Hematopoietic multipotent progenitor cell treated with erythropoietin and hydrocortisone succinate and interleukin-3 and kit ligand, for 4 days (in vitro differentiated cells): ENCODE data around the gene PLEKHA5.
"Not testable (repeated sequence)": the region's sequence is repeated elsewhere in the genome, so short reads cannot be mapped to it uniquely, and the experiment has no call there.

Experiments
- DNase-seq: peaks from one replicate; pipeline ENCODE4 v3.0.0-alpha.2; 2015

PLEKHA5 gene, protein sequence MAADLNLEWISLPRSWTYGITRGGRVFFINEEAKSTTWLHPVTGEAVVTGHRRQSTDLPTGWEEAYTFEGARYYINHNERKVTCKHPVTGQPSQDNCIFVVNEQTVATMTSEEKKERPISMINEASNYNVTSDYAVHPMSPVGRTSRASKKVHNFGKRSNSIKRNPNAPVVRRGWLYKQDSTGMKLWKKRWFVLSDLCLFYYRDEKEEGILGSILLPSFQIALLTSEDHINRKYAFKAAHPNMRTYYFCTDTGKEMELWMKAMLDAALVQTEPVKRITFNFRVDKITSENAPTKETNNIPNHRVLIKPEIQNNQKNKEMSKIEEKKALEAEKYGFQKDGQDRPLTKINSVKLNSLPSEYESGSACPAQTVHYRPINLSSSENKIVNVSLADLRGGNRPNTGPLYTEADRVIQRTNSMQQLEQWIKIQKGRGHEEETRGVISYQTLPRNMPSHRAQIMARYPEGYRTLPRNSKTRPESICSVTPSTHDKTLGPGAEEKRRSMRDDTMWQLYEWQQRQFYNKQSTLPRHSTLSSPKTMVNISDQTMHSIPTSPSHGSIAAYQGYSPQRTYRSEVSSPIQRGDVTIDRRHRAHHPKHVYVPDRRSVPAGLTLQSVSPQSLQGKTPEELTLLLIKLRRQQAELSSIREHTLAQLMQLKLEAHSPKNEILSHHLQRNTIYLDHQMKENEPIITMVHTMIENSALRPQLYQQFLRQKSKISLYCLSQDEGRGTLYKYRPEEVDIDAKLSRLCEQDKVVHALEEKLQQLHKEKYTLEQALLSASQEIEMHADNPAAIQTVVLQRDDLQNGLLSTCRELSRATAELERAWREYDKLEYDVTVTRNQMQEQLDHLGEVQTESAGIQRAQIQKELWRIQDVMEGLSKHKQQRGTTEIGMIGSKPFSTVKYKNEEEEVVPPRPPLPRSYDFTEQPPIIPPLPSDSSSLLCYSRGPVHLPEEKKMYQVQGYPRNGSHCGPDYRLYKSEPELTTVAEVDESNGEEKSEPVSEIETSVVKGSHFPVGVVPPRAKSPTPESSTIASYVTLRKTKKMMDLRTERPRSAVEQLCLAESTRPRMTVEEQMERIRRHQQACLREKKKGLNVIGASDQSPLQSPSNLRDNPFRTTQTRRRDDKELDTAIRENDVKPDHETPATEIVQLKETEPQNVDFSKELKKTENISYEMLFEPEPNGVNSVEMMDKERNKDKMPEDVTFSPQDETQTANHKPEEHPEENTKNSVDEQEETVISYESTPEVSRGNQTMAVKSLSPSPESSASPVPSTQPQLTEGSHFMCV

DNA sequence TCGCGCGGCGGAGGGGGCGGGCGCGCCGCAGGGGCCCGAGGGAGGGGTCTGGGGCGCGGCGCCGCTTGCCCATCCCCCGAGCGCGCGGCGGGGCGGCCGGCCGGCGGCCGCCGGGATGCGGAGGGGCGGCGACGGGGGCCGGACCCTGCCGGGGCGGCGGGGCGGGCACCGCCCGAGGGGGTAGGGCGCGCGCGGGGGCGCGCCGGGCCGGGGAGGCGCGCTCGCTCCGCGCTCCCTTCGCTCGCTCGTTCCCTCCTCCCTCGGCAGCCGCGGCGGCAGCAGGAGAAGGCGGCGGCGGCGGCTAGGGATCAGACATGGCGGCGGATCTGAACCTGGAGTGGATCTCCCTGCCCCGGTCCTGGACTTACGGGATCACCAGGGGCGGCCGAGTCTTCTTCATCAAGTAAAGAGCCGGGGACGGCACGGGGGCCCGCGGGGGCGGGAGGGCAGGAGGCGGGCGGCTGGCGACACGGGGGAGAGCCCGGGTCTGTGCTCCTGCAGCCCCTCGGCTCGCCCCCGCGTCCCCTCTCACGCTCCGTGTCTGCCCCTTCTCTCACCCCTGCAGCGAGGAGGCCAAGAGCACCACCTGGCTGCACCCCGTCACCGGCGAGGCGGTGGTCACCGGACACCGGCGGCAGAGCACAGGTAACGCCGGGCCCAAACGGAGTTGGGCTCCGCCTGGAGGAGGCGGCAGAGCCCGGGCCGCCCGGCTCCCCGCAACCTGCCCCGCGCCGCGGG is at the start of gene PLEKHA5:
Gene PLEKHA5 (plus strand): TSS at position 248 of the 738 bp plus-strand sequence. CDS start 67 bp downstream, at position 315.
- DNase-seq: peak; percentile 86

DNA sequence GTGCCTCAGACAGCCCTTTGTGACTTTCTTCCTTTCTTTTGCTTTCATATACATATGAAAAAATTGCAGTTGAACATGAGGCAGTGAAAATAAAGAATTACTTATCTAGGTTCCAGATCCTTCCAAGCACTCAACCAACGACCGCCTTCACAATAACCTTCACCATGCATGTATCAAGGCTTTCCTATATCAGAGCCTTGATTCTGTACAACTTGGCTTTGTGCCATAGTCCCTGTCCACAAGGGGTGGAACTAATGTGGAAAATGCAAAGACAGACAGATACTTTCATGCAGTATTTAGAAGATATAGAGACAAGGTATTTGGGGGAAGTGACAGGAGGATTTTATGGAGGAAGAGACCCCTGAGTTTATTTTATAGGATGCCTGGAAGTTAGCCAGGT is 48.6 kb upstream of the PLEKHA5 start:
- no peak for DNase-seq

DNA sequence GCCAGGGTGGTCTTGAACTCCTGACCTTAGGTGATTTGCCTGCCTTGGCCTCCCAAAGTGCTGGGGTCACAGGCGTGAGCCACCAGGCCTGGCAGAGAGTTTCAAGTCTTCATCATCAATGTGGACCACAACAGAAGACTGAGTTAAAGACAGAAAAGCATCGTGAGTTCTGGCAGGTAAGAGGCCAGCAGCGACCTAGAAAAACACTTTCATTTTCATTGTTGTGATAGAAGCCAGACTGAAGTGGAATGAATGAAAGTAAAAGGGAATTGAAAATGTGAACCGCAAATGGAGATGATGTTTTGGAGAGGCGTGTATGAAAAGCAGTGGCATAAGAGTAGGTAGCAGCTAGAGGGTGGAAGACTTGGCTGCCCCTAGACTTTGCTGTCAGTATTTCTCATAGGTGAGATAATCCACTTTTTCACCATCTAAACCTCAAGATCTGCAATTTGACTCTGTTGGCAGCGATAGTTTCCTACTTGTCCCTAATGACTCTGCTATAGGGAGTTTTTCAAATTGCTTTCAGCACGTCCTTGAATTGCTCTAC is 47.1 kb upstream of the PLEKHA5 start:
- DNase-seq: no peak

DNA sequence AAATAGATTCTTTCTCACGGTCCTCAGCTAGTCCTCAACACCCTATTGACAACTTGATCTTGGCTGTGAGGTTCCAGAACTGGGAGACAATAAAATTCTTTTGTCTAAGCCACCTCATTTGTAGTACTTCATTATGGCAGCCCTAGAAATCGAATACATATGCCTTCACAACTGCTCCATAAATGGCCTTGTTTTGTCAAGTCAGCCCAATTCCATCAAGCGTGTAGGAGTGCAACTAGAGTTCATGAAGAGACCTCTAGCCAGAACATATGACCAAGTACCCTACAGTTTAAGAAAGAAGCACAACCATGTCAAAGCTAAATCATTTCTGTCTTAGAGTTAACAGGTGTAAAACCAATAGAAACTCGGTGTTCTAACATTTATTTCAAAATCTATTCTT is 45.0 kb upstream of the PLEKHA5 start:
- DNase-seq: no peak

DNA sequence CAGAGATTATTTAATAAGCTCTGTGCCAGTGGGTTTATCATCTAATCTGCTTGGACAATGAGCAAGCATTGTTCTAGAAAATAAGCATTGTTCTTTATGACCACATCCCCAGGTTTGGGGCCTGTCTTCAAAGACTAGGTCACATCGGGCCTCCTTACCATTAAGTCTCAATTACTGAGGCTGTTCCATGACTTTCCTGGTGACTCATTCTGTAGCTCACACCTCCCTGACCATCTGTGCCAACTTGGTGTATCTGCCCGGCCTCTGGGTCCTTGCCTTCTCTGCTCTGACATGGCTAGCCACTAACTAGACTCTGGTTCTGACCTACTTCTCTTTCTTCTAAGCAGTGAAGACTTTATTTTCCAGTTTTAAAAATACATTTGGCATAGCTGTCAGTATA is 44.4 kb upstream of the PLEKHA5 start:
- DNase-seq: no peak

DNA sequence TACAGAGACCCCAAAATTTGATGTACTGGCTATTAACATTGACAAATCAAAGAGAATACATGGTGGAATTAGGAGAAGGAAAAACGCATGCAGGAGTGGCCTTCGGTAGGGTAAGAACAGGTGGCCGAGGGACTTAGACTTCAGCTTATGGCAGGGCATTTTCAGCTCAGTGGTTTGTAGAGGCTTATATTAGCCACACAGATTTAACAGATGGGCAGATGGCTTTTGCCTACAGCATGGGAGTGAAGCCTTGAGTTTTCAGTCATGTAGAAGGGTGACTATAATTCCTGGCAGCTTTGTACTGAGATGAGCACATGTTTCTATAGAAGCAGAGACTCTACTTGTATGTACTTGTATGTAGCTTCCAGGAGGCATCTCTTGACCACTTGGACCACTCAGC is 40.9 kb upstream of the PLEKHA5 start:
- DNase-seq: no peak

DNA sequence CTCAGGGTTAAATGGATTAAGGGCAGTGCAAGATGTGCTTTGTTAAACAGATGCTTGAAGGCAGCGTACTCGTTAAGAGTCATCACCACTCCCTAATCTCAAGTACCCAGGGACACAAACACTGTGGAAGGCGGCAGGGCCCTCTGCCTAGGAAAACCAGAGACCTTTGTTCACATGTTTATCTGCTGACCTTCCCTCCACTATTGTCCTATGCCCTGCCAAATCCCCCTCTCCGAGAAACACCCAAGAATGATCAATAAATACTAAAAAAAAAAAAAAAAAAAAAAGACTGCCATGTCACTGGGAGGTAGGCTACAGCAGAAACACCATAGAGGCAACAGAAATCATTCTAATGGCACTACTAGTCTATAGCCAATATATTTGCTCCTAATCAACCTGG is 37.1 kb upstream of the PLEKHA5 start:
- DNase-seq: not testable (repeated sequence)

DNA sequence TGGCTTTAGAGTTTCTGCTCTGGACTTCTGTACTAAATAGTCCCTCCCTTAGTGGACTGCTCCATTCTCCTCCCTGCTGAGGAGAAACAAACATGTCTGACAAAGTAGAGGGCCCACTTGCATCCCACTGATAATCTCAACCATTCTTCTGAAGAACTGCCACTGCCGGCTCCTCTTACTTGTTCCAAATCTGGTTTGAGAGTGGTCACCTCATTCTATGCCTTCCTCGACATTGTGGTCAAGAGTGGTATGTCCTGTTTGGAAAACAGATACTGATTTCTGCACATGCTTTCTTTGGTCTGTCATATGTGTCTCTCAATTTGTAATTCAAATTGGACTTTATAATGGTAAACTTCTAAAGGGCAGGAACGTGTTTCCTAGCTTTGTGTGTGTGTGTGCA is 36.3 kb upstream of the PLEKHA5 start:
- no peak for DNase-seq

DNA sequence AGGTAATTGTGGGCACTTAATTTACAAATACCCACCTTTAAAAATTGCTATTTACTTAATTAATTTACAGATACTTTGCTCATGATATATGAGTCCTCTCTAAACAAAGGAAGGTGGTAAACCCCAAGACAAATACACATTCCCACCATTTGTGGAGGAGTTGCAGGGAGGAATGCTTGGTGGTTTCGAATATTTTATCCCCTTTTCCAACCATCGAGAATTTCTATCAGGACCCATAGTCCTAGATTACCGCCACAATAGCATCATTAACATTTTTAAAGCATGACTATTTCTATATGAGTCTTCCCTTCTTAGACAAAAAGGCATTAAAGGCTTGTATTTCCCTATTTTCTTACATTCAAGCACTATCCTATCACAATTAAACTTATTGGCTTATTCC is 34.2 kb upstream of the PLEKHA5 start:
- DNase-seq: no peak

DNA sequence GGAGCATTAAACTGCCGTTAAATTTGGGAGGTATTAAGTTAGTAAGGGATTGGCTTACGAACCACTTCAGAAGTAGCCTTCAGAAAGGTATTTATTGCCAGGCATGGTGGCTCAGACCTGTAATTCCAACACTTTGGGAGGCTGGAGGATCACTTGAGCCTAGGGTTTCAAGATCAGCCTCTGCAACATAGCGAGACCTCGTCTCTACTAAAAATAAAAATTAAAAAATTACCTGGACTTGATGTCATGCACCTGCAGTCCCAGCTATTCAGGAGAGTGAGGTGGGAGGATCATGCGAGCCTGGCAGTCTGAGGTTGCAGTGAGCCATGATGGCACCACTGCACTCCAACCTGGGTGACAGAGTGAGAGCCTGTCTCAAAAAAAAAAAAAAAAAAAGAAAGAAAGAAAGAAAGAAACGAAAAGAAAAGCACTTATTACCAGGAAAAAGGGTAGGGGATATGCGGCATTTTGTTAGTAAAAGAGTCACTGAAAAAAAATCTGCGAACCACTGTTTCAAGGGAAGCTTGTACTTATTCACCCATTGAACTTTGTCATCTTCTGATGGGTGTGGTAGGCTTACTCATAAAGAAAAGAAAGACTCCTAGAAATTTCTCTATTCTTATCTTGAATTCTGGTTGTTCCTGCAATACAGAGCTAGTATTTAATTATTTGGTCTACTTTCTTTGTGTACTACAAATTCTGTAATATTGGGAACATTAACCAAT is 33.6 kb upstream of the PLEKHA5 start:
- DNase-seq: no peak

DNA sequence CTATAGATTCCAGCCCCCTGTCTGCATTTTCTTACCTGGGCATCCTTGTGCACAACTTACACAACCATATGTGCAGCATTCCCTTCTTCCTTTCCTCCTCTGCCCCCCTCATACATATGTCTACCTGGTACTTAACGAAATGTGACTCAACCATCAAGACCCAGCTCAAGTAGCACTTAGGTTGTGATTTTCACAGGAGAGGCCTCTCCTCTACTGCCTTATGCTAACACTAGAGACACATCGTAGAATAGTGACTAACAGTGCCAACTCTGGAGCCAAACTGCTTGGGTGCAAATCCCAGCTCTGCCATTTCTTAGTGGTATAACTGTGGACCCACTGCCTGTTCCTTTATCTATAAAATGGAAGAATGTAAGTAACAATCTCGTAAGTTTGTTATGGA is 24.1 kb upstream of the PLEKHA5 start:
- no peak for DNase-seq

DNA sequence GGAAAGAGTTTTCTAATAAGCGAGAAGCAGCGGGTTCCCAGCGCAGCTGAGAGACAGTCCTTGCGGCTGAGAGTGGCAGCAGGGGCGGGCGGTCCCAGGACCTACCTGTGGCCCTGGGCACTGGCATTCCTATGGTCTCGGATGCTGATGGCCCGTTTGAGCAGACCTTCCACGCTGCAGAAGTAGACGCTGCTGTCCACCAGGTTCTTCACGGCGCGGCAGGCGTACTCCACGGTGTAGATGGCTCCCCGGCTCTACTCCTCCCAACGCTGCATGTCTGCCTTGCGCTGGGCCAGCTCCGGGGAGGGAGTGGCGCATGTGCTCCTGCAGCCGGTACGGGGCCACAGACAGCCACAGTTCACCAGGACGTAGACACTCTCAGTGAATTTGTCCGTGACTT is 21.8 kb upstream of the PLEKHA5 start:
- DNase-seq: no peak

DNA sequence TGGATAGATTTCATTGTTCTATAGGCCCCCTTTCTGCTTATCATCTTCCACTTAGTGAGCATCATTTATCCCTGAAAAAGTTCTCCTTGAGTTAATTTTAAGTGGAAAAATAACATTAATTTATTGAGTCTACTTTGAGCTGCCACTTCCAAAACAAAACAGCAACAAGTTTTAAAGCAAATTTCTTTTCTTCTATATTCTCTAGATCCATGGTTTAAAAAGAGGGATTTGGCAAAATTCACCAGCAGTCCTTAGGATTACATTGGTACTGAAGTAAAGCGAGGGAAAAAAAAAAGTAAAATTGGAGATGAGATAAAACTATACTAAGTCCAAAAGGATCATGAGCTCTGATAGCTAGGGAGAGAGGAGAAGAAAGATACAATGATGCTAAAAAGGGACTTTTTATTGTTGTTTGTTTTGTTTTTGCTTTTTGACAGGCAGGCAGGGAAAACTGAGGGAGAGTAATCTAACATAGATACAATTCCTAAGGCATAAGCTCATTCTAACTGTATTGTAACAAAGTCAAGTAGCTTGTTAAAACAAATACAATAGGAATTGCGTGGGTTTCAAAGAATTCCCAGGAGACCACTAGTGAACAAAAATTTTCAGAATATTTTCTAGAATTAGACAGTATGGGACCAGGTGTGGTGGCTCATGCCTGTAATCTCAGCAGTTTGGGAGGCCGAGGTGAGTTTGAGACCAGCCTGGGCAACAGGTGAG is 19.2 kb upstream of the PLEKHA5 start:
- DNase-seq: no peak

DNA sequence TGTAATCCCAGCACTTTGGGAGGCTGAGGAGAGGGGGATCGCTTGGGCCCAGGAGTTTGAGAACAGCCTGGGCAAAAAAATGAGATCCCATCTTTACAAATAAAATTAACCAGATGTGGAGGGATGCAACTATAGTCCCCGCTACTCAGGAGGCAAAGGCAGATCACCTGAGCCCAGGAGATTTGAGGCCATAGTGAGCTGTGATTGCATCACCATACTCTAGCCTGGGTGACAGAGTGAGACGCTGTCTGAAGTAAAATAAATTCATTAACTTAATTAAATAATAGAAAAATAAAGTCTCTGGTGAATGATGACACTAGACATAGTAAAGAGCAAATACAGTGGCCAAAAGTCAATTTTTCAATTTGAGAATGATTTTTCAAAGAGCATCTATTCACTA is 16.1 kb upstream of the PLEKHA5 start:
- DNase-seq: no peak

DNA sequence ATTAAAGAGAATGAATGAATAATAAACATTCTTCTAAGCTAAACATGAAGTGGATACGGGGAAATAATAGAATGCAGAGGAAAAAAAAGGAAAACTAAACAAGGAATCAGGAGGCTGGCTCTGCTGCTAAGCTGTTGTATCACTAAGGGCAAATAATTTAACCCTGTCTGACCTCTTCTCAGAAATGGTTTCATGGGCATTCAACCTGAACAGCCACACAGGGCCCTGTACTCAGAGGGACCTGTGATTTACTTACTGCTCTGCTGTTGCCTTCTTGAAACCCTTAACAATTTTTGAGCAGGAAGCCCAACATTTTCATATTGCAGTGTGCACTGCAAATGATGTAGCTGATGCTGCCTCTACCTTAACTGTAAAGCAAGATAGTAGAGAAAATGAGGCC is 14.2 kb upstream of the PLEKHA5 start:
- no peak for DNase-seq

DNA sequence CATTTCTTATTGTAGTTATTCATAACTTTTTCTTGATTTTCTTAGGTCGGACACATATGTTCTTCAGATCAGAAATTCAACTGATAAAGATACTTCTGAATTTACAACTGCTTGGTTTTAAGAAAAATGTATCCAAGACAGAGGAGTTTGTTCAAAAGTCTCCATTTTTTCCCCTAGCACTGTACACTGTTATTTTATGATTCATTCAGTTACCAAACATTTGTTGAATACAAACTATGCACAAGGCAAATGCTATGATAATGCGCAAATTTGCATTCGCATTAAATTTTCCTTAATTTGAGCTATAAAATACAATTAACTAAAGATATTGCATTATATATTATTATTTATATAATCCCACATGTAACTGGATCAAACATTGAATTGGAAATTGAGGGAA is 10.1 kb upstream of the PLEKHA5 start:
- DNase-seq: no peak

DNA sequence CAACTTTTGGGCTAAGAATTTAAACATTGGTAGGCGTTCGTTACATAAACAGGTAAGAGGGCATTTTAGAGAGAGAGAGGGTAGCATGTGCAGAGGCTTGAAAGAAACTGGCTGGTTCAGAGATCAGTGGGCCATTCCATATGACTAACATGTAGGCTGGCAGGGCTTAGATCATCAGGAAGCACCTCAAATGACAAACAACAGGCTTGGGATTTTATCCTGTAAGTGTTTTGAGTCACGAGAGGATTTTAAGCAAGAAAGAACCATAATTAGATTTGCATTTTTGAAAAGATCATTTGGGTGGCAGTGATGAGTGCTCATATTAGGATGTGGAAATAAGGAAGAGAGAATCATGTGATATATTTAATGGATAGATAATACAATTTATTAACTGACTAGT is 8.7 kb upstream of the PLEKHA5 start:
- DNase-seq: no peak

DNA sequence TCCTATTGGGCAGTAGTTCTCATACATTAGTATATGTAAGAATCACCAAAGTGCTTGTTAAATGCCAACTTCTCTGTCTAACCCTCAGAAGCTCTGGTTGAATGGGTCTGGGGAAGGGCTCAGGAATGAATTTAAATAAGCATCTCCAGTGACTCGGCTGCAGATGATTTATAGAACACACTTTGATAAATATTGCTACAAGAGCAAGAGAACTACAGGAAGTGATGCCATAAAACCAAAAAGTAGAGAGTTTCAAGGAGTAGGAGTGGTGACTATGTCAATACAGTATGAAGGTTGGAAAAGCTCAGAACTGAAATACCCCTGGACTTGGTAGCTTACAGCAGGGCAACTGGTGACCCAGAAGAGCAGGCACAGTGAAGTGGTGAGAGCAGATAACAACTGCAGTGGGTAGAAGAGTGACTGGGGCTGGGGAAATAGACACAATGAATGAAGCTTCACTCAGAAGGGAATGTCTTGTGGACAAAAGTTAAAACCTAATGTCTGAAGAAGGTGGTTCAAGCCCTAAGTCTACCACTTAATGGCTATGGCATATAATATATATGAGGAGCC is 8.0 kb upstream of the PLEKHA5 start:
- DNase-seq: no peak

DNA sequence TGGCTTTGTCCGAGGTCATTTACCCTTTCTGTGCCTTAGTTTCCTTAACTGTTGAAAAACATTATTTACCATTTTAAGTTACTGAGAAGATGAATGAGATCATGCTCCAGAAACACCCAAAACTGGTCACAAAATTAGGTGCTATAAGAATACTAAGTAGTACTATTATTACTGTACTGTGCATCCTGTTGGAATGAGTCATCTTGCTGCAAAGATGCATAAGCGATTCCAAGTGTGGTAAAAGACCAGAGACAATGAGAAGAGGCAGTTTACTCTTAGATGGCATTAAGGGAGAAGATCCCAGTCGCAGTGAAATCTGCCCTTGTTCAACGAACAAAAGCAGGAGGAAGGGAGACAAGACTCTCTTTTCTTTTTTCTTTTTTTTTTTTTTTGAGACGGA is 4.2 kb upstream of the PLEKHA5 start:
- no peak for DNase-seq

DNA sequence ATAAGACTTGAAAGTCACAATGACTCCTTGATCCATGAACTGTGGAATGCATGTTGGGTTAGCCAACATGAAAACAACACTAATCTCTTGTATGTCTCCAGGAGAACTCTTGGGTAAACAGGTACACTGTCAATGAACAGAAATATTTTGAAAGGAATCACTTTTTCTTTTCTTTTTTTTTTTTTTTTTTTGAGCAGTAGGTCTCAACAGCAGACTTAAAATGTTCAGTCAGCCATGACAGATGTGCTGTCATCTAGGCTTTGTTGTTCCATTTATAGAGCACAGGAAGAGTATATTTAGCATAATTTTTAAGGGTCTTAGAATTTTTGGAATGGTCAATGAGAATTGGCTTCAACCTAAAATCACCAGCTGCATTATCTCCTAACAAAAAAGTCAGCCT is 2.3 kb upstream of the PLEKHA5 start:
- DNase-seq: no peak

DNA sequence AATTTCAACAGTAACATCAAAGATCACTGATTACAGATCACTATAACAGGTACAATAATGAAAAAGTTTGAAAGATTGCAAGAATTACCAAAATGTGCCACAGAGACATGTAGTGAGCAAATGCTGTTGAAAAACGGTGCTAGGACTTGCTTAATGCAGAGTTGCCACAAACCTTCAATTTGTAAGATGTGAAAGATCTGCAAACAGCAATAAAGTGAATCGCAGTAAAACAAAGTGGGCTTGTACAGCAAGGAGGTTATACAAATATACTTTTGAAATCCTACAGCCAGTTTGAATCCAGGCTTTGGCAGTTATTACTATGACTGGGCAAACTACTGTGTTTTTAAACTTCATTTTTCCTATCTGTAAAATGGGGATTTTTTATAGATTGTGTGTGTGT is 1.0 kb upstream of the PLEKHA5 start:
- DNase-seq: no peak
